ENCODE data around the gene RAB37.

RAB37 gene

GRCh38 chr17:74773414-74773813 is 36.4 kb downstream of the RAB37 start:
- in situ Hi-C loops (cut with HindIII; ENCODE audit: low pct_ligation_motif_present, low sequenced_read_pairs): no loop called here
- H3K36me3 ChIP-seq (replicated peaks): peaks cover 34% of the 10 kb centered on the region
- no peaks in the 10 kb centered on the region for H3K27me3 ChIP-seq (replicated peaks)
- no peak for DNase-seq
- H3K4me3 ChIP-seq (ENCODE audit: low read depth, low read length): no peak overlapping the region
- peak overlapping the region; percentile 3 for H3K27ac ChIP-seq
- TF ChIP-seq, protein P1, sequence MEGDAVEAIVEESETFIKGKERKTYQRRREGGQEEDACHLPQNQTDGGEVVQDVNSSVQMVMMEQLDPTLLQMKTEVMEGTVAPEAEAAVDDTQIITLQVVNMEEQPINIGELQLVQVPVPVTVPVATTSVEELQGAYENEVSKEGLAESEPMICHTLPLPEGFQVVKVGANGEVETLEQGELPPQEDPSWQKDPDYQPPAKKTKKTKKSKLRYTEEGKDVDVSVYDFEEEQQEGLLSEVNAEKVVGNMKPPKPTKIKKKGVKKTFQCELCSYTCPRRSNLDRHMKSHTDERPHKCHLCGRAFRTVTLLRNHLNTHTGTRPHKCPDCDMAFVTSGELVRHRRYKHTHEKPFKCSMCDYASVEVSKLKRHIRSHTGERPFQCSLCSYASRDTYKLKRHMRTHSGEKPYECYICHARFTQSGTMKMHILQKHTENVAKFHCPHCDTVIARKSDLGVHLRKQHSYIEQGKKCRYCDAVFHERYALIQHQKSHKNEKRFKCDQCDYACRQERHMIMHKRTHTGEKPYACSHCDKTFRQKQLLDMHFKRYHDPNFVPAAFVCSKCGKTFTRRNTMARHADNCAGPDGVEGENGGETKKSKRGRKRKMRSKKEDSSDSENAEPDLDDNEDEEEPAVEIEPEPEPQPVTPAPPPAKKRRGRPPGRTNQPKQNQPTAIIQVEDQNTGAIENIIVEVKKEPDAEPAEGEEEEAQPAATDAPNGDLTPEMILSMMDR (IDR thresholded peaks at IDR 0.05; ENCODE audit: low read depth, low read length, missing control alignments): no peak

GRCh38 chr17:74773871-74774286 is 36.8 kb downstream of the RAB37 start:
- Histone ChIP-seq H3K36me3 (replicated peaks) (peaks cover 34% of the 10 kb centered on the region), H3K27ac (peak overlapping the region; percentile 3), H3K4me3 (ENCODE audit: low read depth, low read length) (no peak overlapping the region), H3K27me3 (replicated peaks) (no peaks in the 10 kb centered on the region)
- peak; percentile 63 for DNase-seq
- TF ChIP-seq, protein P1 (IDR thresholded peaks at IDR 0.05; ENCODE audit: low read depth, low read length, missing control alignments): no peak
- in situ Hi-C loops (cut with HindIII; ENCODE audit: low pct_ligation_motif_present, low sequenced_read_pairs): no loop called here

- DNase-seq: no peak
- Histone ChIP-seq H3K4me3 (ENCODE audit: low read depth, low read length) (peak overlapping the region; percentile 89), H3K27ac (peak overlapping the region; percentile 64), H3K36me3 (replicated peaks) (peaks cover 34% of the 10 kb centered on the region), H3K27me3 (replicated peaks) (no peaks in the 10 kb centered on the region)
- TF ChIP-seq, protein P1 (IDR thresholded peaks at IDR 0.05; ENCODE audit: low read depth, low read length, missing control alignments): no peak
- in situ Hi-C loops (cut with HindIII; ENCODE audit: low pct_ligation_motif_present, low sequenced_read_pairs): no loop called here
Measured at GRCh38 chr17:74775409-74776043, 38.5 kb downstream of the RAB37 start.

- TF ChIP-seq, protein P1 (IDR thresholded peaks at IDR 0.05; ENCODE audit: low read depth, low read length, missing control alignments): no peak
- DNase-seq: peak; percentile 94
- peak within 1 kb of the TSS; percentile 89 for H3K4me3 ChIP-seq (ENCODE audit: low read depth, low read length)
- no peaks in the 10 kb centered on the region for H3K27me3 ChIP-seq (replicated peaks)
- in situ Hi-C loops (cut with HindIII; ENCODE audit: low pct_ligation_motif_present, low sequenced_read_pairs): no loop called here
- peak within 1 kb of the TSS; percentile 64 for H3K27ac ChIP-seq
- peaks cover 34% of the 10 kb centered on the region for H3K36me3 ChIP-seq (replicated peaks)
Measured at GRCh38 chr17:74776044-74776962, 39.2 kb downstream of the RAB37 start, which contains the start of gene NAT9. Gene NAT9 (minus strand): TSS chr17:74776345. CDS start chr17:74775698, 647 bp downstream.

GRCh38 chr17:74776990-74777389 is 39.9 kb downstream of the RAB37 start:
- Histone ChIP-seq H3K36me3 (replicated peaks) (peaks cover 33% of the 10 kb centered on the region), H3K4me3 (ENCODE audit: low read depth, low read length) (peak overlapping the region; percentile 89), H3K27ac (no peak overlapping the region), H3K27me3 (replicated peaks) (no peaks in the 10 kb centered on the region)
- TF ChIP-seq, protein P1 (IDR thresholded peaks at IDR 0.05; ENCODE audit: low read depth, low read length, missing control alignments): no peak
- in situ Hi-C loops (cut with HindIII; ENCODE audit: low pct_ligation_motif_present, low sequenced_read_pairs): no loop called here
- DNase-seq: no peak
